K562 (cell line): ENCODE measurements around the gene SOWAHC. TPM values are rescaled to one million over a fixed set of nuclear protein-coding genes. Genes with fewer than 3 reads are reported as not detected.

Source experiments
- ATAC-seq: fragments of 200-7000 bp; cut with Tn5 transposase; 3 replicates; pipeline ENCODE4 v1.9.1; 2020; ENCODE audit warnings: moderate library complexity
- BruUV-seq: library from RNA; stranded (reverse); fragments of 400-500 nt; replicated peaks from 2 replicates; lab custom pipeline; 2021; lab: Mats Ljungman, UMichigan
- CTCF ChIA-PET: fragments of 300-600 bp; formaldehyde crosslinking; extraction: SDS; loops from one replicate; lab custom pipeline; 2021; ENCODE audit warnings: low intra/inter-chr PET ratio; lab: Yijun Ruan, JAX
- POLR2A ChIA-PET: fragments of 300-600, 350-650 bp; sonication (Branson Sonifier 250); formaldehyde crosslinking; extraction: SDS; loops from one replicate; lab custom pipeline; 2021; ENCODE audit warnings: antibody characterized with exemption, inconsistent platforms; lab: Yijun Ruan, JAX
- DNase-seq, 4 experiments: peaks; one replicate each; pipeline versions ENCODE4 v3.0.0 to v3.0.0-alpha.2; 2011 to 2018; ENCODE audit warnings: low spot score in 3 of 4, mixed read lengths in 3 of 4; ENCODE audit errors: extremely low read depth in 1 of 4
- FAIRE-seq: peaks from 2 replicates; lab custom pipeline; 2011; peaks lifted over from hg19 to GRCh38; lab: Jason Lieb, UNC
- H2AFZ ChIP-seq: 2 replicates; pipeline ENCODE4 v1.6.0; 2011; ENCODE audit warnings: low read depth, low read length, control low read depth, inconsistent platforms
- H3K27ac ChIP-seq: fragments of 200-600 bp; 3 replicates; pipeline ENCODE4 v1.8.0; 2011; ENCODE audit warnings: low read depth, mild to moderate bottlenecking, control low read depth, inconsistent platforms, low read length, moderate library complexity, mixed read lengths; ENCODE audit errors: extremely low read depth
- H3K27me3 ChIP-seq, 2 experiments: fragments of 300-600 bp in 1 of 2; 2 replicates in 1 of 2; 3 replicates in 1 of 2; pipeline versions ENCODE4 v1.6.0 to v1.8.0; 2011; ENCODE audit warnings: inconsistent platforms in 2 of 2, low read length in 2 of 2, mild to moderate bottlenecking in 1 of 2, mixed read lengths in 1 of 2, moderate library complexity in 1 of 2; ENCODE audit not compliant: control insufficient read depth in 2 of 2, insufficient read depth in 2 of 2
- H3K36me3 ChIP-seq: fragments of 300-600 bp; 3 replicates; pipeline ENCODE4 v1.8.0; 2011; ENCODE audit warnings: mild to moderate bottlenecking, low read length, inconsistent platforms; ENCODE audit not compliant: control insufficient read depth, insufficient read depth
- H3K4me1 ChIP-seq, 2 experiments: fragments of 200-600 bp in 1 of 2; replicated peaks in 1 of 2; 2 replicates in 1 of 2; 3 replicates in 1 of 2; pipeline versions ENCODE4 v1.5.1 to v1.8.0; 2011; ENCODE audit warnings: inconsistent platforms in 2 of 2, low read length in 2 of 2, mild to moderate bottlenecking in 1 of 2, mixed read lengths in 1 of 2, moderate library complexity in 1 of 2; ENCODE audit not compliant: control insufficient read depth in 2 of 2, insufficient read depth in 2 of 2
- H3K4me2 ChIP-seq: 2 replicates; pipeline ENCODE4 v1.6.1; 2011; ENCODE audit warnings: low read length, control low read depth, inconsistent platforms, mixed read lengths; ENCODE audit not compliant: insufficient read depth
- H3K4me3 ChIP-seq: fragments of 200-600 bp; sonication (generic), shearing (Covaris generic); 2 replicates; pipeline ENCODE4 v1.5.1; 2016; ENCODE audit warnings: control low read depth, inconsistent platforms
- H3K79me2 ChIP-seq: fragments of 200-600 bp; 3 replicates; pipeline ENCODE4 v1.8.0; 2011; ENCODE audit warnings: low read length, inconsistent platforms; ENCODE audit not compliant: control insufficient read depth, insufficient read depth
- H3K9ac ChIP-seq, 2 experiments: 2 replicates each; pipeline versions ENCODE4 v1.6.0 to v1.6.1; 2011; ENCODE audit warnings: low read depth in 2 of 2, low read length in 2 of 2, control low read depth in 1 of 2, inconsistent platforms in 1 of 2, mild to moderate bottlenecking in 1 of 2, mixed read lengths in 1 of 2; ENCODE audit not compliant: insufficient read depth in 1 of 2
- H3K9me1 ChIP-seq: one replicate; pipeline ENCODE4 v1.6.0; 2011; ENCODE audit warnings: inconsistent platforms, mild to moderate bottlenecking, low read length, moderate library complexity; ENCODE audit not compliant: control insufficient read depth, insufficient read depth
- H3K9me3 ChIP-seq: replicated peaks from 2 replicates; pipeline ENCODE4 v1.5.1; 2011; ENCODE audit warnings: low read depth, low read length, inconsistent platforms; ENCODE audit not compliant: control insufficient read depth, insufficient read depth
- H4K20me1 ChIP-seq: replicated peaks from 2 replicates; pipeline ENCODE4 v1.6.1; 2011; ENCODE audit warnings: low read length, inconsistent platforms, mixed read lengths; ENCODE audit not compliant: control insufficient read depth, insufficient read depth
- CCAR2 ChIP-seq: fragments of 200-400 bp; formaldehyde crosslinking; IDR thresholded peaks from 2 replicates; pipeline ENCODE4 v1.6.1; 2017; ENCODE audit warnings: mild to moderate bottlenecking, low read depth, low read length
- EP300 ChIP-seq: IDR thresholded peaks from 2 replicates; pipeline ENCODE4 v1.6.1; 2012; ENCODE audit warnings: low read length, improper control_type of control experiment
- FOSL1 ChIP-seq: fragments of 200-800 bp; sonication (Bioruptor generic); conservative IDR thresholded peaks from 2 replicates; pipeline ENCODE4 v1.6.1; 2016; ENCODE audit warnings: missing genetic modification characterization, missing compliant biosample characterization
- GABPB1 ChIP-seq: sonication (generic); formaldehyde crosslinking; IDR thresholded peaks from 2 replicates; pipeline ENCODE4 v1.8.0; 2022; ENCODE audit warnings: mild to moderate bottlenecking, missing genetic modification reagents
- RFX1 ChIP-seq: fragments of 450-650 bp; IDR thresholded peaks from 2 replicates; pipeline ENCODE4 v1.6.1; 2016; ENCODE audit warnings: mild to moderate bottlenecking, moderate library complexity
- YBX1 ChIP-seq: fragments of 450-650 bp; IDR thresholded peaks from 2 replicates; pipeline ENCODE4 v1.7.1; 2016; ENCODE audit warnings: mild to moderate bottlenecking
- ZNF134 ChIP-seq: fragments of 250-450 bp; sonication (Bioruptor Pico); conservative IDR thresholded peaks from 2 replicates; pipeline ENCODE4 v1.4.0; 2020
- WGBS: fragments of 100-300 bp; shearing (Covaris generic); methylation state at CpG from one replicate; pipeline ENCODE4 v1.1.6; 2016; ENCODE audit warnings: low coverage, mixed read lengths; ENCODE audit not compliant: insufficient coverage; ENCODE audit errors: missing lambda C conversion rate; 5-methylcytosine and 5-hydroxymethylcytosine counted together
- in situ Hi-C: fragments of 300-500 bp; cut with MboI; formaldehyde crosslinking; loops from 4 replicates; pipeline ENCODE4 v1.15.0; 2018; ENCODE audit warnings: inconsistent platforms, mixed read lengths
- intact Hi-C: fragments of 100-400 bp; cut with micrococcal nuclease; formaldehyde crosslinking; loops from 2 replicates; pipeline ENCODE4 v1.14.2; 2022
- polyA plus RNA-seq, 8 experiments: library from polyadenylated mRNA; depleted of rRNA in 4 of 8; stranded (reverse) in 5 of 8; unstranded in 3 of 8; fragments of >200 nt; fragmentation: Nextera tagmentation in 2 of 8; fragmentation: Illumina TruSeq in 1 of 8; extraction: Ambion mirVana in 2 of 8; extraction: Trizol in 1 of 8; gene quantifications; 2 replicates each; pipeline versions ENCODE4 v1.2.1 to v1.2.3, GENCODE V29; 2011 to 2014; ENCODE audit warnings: inconsistent platforms in 1 of 8, missing spikeins in 1 of 8
- total RNA-seq, 7 experiments: library from RNA; depleted of rRNA in 6 of 7; stranded (reverse); fragments of >200 nt in 6 of 7; fragmentation: Illumina TruSeq in 2 of 7; extraction: Trizol in 2 of 7; gene quantifications; 2 replicates each; pipeline versions ENCODE4 v1.2.1 to v1.2.3, GENCODE V29; 2011 to 2021; ENCODE audit warnings: low replicate concordance in 1 of 7
- TF ChIP-seq, protein P1 (sequence below): fragments of 250-450 bp; sonication (Bioruptor Pico); IDR thresholded peaks from 2 replicates; pipeline ENCODE4 v1.9.0; 2021; ENCODE audit warnings: mild to moderate bottlenecking
- TF ChIP-seq, protein P2 (sequence below): IDR thresholded peaks from 2 replicates; pipeline ENCODE4 v1.6.1; 2011; ENCODE audit not compliant: insufficient read length; ENCODE audit errors: extremely low read depth

SOWAHC gene
- total and polyA plus RNA-seq, 9 of the 15 experiments (the other 6 are each of a cell fraction or from before 2014, with no cell fraction given) = 0.04 TPM; not detected in 8

GRCh38 chr2:109613081-109613921 is 863 bp upstream of the SOWAHC start:
- TF ChIP-seq, protein P1, sequence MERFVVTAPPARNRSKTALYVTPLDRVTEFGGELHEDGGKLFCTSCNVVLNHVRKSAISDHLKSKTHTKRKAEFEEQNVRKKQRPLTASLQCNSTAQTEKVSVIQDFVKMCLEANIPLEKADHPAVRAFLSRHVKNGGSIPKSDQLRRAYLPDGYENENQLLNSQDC (CRISPR knock-in tag) = no peak
- TF ChIP-seq CCAR2 (no peak), GABPB1 (CRISPR knock-in tag) (no peak), ZNF134 (CRISPR knock-in tag) (no peak), EP300 (no peak), YBX1 (no peak), FOSL1 (tag) (no peak), RFX1 (no peak)
- TF ChIP-seq, protein P2, sequence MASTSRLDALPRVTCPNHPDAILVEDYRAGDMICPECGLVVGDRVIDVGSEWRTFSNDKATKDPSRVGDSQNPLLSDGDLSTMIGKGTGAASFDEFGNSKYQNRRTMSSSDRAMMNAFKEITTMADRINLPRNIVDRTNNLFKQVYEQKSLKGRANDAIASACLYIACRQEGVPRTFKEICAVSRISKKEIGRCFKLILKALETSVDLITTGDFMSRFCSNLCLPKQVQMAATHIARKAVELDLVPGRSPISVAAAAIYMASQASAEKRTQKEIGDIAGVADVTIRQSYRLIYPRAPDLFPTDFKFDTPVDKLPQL = no peak
- WGBS = 17% methylated on average over 22 of the region's 82 CpGs
- Histone ChIP-seq H3K9me1 (no peaks in the 10 kb centered on the region), H3K4me3 (no peak overlapping the region), H3K27me3 (no peaks in the 10 kb centered on the region), H3K4me1 (no peaks in the 10 kb centered on the region), H4K20me1 (no peaks in the 10 kb centered on the region), H3K27ac (no peak overlapping the region), H3K4me2 (no peak overlapping the region), H3K79me2 (no peaks in the 10 kb centered on the region), H3K9ac (no peak overlapping the region), H3K36me3 (no peaks in the 10 kb centered on the region), H2AFZ (no peak overlapping the region), H3K9me3 (no peaks in the 10 kb centered on the region)
- intact Hi-C loops (no loop called here), in situ Hi-C loops (no loop called here)
- FAIRE-seq (no peak), ATAC-seq (no peak), DNase-seq (no peak)
- POLR2A ChIA-PET = no interaction called here
- CTCF ChIA-PET = no interaction called here
- no TSS peak for BruUV-seq
